Measurements from ENCODE around the gene CCDC121. TPM values are rescaled to one million over a fixed set of nuclear protein-coding genes. Genes with fewer than 3 reads are reported as not detected.

CCDC121 gene, protein sequence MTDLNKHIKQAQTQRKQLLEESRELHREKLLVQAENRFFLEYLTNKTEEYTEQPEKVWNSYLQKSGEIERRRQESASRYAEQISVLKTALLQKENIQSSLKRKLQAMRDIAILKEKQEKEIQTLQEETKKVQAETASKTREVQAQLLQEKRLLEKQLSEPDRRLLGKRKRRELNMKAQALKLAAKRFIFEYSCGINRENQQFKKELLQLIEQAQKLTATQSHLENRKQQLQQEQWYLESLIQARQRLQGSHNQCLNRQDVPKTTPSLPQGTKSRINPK
- total RNA-seq: 2.0 and 6.2 TPM in 2 replicates

DNA sequence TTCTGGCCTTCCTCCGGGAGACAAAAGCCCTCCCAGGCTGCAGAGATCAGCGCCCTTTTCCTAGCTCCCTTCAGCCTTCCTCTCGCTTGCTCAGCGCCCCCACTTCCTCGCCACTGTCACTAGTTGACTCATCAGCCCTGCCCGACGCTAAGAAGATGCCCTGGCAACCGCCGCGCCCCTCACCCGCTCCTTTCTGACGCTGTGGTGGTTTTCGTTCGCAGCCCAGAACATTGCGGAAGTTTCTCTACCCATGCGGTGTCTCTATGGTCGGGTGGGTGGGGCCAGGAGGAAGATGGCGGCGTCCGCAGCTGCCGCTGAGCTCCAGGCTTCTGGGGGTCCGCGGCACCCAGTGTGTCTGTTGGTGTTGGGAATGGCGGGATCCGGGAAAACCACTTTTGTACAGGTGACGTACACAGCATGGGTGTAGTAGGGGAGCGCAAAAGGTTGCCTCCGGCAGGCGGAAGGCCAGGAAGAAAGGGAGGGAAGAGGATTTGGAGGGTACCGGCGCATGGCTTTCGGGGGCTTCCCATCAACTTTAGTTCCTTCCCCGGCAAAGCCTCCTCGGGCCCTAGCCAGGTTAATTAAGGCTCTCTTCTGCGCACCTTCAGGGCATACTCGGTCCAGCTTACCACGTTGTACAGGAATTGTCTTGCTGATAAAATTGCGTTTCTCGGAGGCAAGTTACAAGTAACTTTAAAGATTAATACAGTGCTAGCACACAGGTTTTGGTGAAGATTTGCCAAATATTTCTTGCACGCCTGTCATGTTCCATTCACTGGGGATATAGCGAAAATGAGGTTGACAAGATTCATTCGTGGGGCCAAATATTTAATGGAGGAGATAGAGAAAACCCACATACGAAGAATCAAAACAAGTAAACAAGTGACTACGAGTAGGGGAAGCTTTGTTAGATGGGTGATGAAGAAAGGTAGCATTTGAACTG, at the start of gene CCDC121, which contains the start of gene GPN1:
CCDC121 (minus strand) TSS at position 246 of the 943 bp plus-strand sequence. CDS start 1,213 bp downstream, outside the sequence.
GPN1 (plus strand) TSS at position 284 of the 943 bp plus-strand sequence; CDS start at position 293, 9 bp downstream.

DNA sequence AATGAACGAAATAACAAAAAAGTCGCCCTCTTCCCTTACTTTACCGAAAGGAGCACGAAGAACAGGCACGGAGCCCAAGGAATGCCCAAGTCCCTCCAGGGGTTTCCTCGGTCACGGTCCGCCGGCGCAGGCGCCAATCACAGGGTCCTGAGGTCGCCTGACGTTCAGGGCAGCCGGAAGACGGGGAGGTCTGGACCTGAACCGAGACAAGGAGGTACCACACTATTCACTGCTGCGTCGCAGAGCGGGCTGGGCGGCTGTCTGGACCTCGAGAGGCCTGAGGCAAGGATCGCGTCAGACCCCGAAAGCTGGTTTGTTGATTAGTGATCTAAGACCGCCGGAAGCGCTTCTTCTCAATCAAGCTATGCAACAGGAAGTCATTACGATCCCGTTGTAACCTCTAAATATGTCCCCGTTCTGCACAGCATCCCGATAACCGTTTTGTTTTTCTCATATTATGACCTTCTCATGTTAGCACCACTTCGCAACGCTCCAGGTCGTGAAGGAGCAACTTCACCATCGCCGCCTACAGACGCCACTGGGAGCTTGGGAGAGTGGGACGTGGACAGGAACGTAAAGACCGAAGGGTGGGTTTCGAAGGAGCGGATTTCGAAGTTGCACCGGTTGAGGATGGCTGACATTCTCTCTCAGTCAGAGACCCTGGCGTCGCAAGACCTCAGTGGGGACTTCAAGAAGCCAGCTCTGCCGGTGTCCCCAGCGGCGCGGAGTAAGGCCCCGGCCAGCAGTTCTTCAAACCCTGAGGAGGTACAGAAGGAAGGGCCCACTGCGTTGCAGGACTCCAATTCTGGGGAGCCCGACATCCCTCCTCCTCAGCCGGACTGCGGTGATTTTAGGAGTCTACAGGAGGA, 34.7 kb upstream of the CCDC121 start, which contains the start of the genes SLC4A1AP and SUPT7L:
SLC4A1AP (plus strand) TSS at position 605 of the 869 bp plus-strand sequence; CDS start at position 631, 26 bp downstream.
SUPT7L (minus strand) TSS at position 330 of the 869 bp plus-strand sequence. CDS start 1,422 bp downstream, outside the sequence.

DNA sequence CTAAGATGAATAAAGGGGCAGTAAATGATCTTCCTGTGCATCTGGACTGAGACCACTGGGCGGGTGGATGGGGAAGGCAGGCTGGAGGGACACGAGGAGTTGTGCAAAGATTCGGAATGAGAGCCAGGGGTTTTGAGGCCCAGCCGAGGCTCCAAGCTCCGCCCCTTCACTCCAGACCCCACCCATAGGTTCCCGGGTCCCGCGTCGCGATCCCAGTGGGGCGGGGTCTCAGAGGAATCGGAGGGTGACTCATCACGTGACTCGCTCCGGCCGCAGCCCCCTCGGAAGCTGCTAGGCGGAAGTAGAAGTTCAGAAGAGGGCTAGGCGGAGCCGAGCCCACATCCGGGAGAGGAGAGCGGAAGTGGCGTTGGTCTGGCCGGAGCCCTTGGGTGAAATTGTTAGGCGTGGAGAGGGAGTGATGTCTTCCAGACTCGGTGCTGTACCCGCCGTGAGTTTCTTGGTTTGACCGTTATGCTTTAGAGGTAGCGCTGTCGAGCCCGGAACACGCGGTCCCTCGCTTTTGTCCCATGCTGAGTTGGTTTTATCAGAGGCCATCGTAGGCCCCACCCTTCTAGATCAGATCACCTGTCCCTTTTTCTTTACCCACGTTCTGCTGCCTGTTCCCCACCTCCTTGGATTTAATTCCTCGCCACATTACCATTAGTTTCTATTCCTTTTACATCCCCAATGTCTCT, 46.0 kb downstream of the CCDC121 start, which contains the start of gene ZNF512:
ZNF512 (plus strand) TSS at position 348 of the 695 bp plus-strand sequence; CDS start at position 419, 71 bp downstream.

Small RNA genes within 50 kb of the gene (small RNA-seq; reads per million reads assigned to genes)
- gene RF00340: not detected

Other genes with a start within 250 kb of the CCDC121 start
- gene ZNF513, start 248.3 kb downstream of the CCDC121 start, total RNA-seq: 10.5 and 11.4 TPM in 2 replicates
- gene PPM1G, start 219.4 kb downstream of the CCDC121 start, total RNA-seq: 47.9 and 50.6 TPM in 2 replicates
- gene NRBP1, start 200.4 kb downstream of the CCDC121 start, total RNA-seq: 171 and 233 TPM in 2 replicates
- 8.2 and 22.0 TPM in 2 replicates for gene KRTCAP3, start 186.6 kb downstream of the CCDC121 start, total RNA-seq
- gene IFT172, start 139.3 kb downstream of the CCDC121 start, total RNA-seq: 13.1 and 14.9 TPM in 2 replicates
- gene FNDC4, start 133.8 kb downstream of the CCDC121 start, total RNA-seq: 11.0 and 12.1 TPM in 2 replicates
- gene GCKR, start 132.2 kb downstream of the CCDC121 start, total RNA-seq: 1.2 TPM in 1 of 2 replicates, not detected in the other
- 19.5 and 22.8 TPM in 2 replicates for gene ZNF512, start 46.0 kb downstream of the CCDC121 start, total RNA-seq
- gene GPN1, start within 50 bp of the CCDC121 start, total RNA-seq: 27.5 and 43.5 TPM in 2 replicates
- gene SUPT7L, start 34.6 kb upstream of the CCDC121 start, total RNA-seq: 36.1 and 36.4 TPM in 2 replicates
- gene SLC4A1AP, start 34.9 kb upstream of the CCDC121 start, total RNA-seq: 23.2 and 27.9 TPM in 2 replicates
- 45.9 and 98.9 TPM in 2 replicates for gene MRPL33, start 142.7 kb upstream of the CCDC121 start, total RNA-seq

Measured in placental epithelial cell (primary cell).